Colonic mucosa (tissue), 4 donors: ENCODE measurements around the gene TCTN2. TPM values are rescaled to one million over a fixed set of nuclear protein-coding genes. Genes with fewer than 3 reads are reported as not detected.

Experiments used
- DNase-seq: peaks from one replicate; pipeline ENCODE4 v3.0.0-alpha.2; 2020
- H3K27ac ChIP-seq: fragments of 200-600 bp; one replicate; pipeline ENCODE4 v1.8.0; 2021
- H3K27me3 ChIP-seq: fragments of 200-600 bp; one replicate; pipeline ENCODE4 v1.8.0; 2021
- H3K36me3 ChIP-seq: fragments of 200-600 bp; one replicate; pipeline ENCODE4 v1.8.0; 2021
- H3K4me1 ChIP-seq: fragments of 200-600 bp; one replicate; pipeline ENCODE4 v1.8.0; 2021; ENCODE audit warnings: mild to moderate bottlenecking
- H3K4me3 ChIP-seq: fragments of 200-600 bp; one replicate; pipeline ENCODE4 v1.8.0; 2021
- H3K9ac ChIP-seq, 2 donors: one replicate each; pipeline ENCODE4 v1.7.0; 2013; ENCODE audit warnings: control low read depth in 2 of 2, low read depth in 2 of 2, low read length in 2 of 2
- H3K9me3 ChIP-seq: fragments of 200-600 bp; one replicate; pipeline ENCODE4 v1.8.0; 2021
- intact Hi-C: fragments of 100-400 bp; cut with DNase I; formaldehyde crosslinking; loops from one replicate; pipeline ENCODE4 v1.14.1; 2022
- total RNA-seq, 2 donors: library from RNA; stranded (reverse); fragmentation: NEBNext Ultra II Directional in 1 of 2; extraction: Animal tissue kit (Norgen Biotek cat#: 25700) in 1 of 2; gene quantifications; one replicate each; pipeline ENCODE4 v1.2.1, GENCODE V29; 2021
- TF ChIP-seq, protein P1 (sequence below): fragments of 200-600 bp; IDR thresholded peaks from one replicate; pipeline ENCODE4 v1.8.0; 2022; ENCODE audit warnings: antibody characterized with exemption, mild to moderate bottlenecking
- donor health status: healthy.
- donor health status: DM: no; HTN: no; CAD: no.
- donor health status: DM: no; HTN: no; CAD: no.

Gene TCTN2
- total RNA-seq, 2 donors from 2014 or later = 6.1 to 7.3 TPM

DNA sequence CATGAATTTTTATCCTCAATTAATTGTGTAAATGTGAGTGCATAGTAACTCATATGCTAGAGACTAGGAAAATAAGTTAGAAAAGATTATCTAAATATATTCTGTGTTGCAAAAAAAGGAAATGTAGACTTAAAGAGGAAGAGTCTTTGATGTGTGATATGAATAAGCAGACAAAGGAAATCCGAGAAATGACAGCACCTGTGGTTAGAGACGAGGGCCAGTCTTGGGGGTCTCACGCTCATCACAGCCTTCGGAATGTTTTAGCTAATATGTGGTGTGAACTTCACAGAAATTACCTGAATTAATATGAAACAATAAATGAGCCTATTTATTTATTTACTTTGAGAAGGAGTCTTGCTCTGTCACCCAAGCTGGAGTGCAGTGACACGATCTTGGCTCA, 52.9 kb downstream of the TCTN2 start:
- Histone ChIP-seq H3K4me3 (no peak overlapping the region), H3K4me1 (no peaks in the 10 kb centered on the region), H3K9me3 (no peaks in the 10 kb centered on the region), H3K27ac (no peak overlapping the region), H3K36me3 (peaks cover 6% of the 10 kb centered on the region), H3K27me3 (no peaks in the 10 kb centered on the region), H3K9ac (no peak overlapping the region)
- no peak for DNase-seq
- intact Hi-C loops = no loop called here
- TF ChIP-seq, protein P1, sequence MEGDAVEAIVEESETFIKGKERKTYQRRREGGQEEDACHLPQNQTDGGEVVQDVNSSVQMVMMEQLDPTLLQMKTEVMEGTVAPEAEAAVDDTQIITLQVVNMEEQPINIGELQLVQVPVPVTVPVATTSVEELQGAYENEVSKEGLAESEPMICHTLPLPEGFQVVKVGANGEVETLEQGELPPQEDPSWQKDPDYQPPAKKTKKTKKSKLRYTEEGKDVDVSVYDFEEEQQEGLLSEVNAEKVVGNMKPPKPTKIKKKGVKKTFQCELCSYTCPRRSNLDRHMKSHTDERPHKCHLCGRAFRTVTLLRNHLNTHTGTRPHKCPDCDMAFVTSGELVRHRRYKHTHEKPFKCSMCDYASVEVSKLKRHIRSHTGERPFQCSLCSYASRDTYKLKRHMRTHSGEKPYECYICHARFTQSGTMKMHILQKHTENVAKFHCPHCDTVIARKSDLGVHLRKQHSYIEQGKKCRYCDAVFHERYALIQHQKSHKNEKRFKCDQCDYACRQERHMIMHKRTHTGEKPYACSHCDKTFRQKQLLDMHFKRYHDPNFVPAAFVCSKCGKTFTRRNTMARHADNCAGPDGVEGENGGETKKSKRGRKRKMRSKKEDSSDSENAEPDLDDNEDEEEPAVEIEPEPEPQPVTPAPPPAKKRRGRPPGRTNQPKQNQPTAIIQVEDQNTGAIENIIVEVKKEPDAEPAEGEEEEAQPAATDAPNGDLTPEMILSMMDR = no peak

DNA sequence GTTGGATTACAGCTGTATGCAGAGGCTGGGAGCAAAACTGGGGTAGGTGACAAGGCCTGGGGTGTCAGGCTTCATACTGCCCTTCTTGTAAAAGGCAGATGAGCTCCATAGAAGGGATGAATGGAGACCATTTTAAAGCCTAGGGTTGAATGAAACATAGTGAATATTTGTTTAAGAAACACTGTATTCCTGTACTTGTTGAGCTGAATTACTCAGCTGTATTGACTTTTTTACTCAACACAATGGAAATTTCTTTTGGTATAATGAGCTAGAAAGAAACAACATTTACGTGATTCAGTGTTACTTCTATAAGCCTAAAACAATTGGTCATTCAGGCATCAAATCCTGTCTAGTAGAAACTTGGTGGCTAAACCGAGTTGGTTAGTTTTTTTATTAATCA, 55.3 kb downstream of the TCTN2 start:
- intact Hi-C loops = no loop called here
- no peak overlapping the region for H3K4me3 ChIP-seq
- no peaks in the 10 kb centered on the region for H3K9me3 ChIP-seq
- H3K9ac ChIP-seq = no peak overlapping the region
- H3K36me3 ChIP-seq = peaks cover 6% of the 10 kb centered on the region
- no peak for DNase-seq
- TF ChIP-seq, protein P1 = no peak
- no peaks in the 10 kb centered on the region for H3K4me1 ChIP-seq
- H3K27me3 ChIP-seq = no peaks in the 10 kb centered on the region
- H3K27ac ChIP-seq = no peak overlapping the region

DNA sequence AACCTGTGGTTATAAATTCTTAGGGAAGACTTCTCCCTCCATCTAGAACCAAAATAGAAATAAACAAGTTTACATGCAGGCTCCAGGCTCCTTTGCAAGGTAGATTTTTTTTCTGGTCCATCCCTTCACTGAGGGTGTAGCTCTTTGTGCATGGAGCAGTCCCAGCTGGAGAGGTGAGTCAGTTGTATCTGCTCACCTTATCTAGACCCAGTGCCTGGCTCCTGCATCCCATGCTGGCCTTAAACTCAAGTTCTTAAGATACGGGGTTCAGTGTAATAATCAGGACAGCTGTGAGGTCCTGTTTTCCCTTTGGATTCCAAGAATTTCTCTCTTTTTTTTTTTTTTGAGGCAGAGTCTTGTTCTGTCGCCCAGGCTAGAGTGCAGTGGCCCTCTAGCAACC, 56.0 kb downstream of the TCTN2 start:
- TF ChIP-seq, protein P1 = no peak
- H3K9ac ChIP-seq = no peak overlapping the region
- no peaks in the 10 kb centered on the region for H3K4me1 ChIP-seq
- peaks cover 6% of the 10 kb centered on the region for H3K36me3 ChIP-seq
- intact Hi-C loops = no loop called here
- no peak overlapping the region for H3K4me3 ChIP-seq
- H3K27ac ChIP-seq = no peak overlapping the region
- H3K27me3 ChIP-seq = no peaks in the 10 kb centered on the region
- H3K9me3 ChIP-seq = no peaks in the 10 kb centered on the region
- DNase-seq = no peak

DNA sequence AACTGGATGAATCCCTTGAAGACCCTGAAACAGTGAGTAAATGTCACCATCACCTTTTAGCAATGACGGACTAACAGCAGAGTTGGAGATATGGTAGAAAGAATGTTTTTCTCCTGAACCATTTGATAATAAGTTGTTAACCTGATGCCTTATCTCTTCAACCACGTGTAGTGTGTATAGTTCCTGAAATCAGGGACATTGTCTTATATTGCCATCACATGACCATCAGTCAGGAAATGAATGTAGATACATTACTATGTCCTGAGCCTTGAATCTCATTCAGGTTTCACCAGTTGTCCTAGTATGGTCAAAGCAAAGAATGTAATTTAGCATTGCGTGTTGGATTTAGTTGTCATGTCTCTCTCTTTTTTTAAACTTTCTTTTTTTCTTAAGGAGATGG, 57.0 kb downstream of the TCTN2 start:
- intact Hi-C loops = no loop called here
- TF ChIP-seq, protein P1 = no peak

GRCh38 chr12:123731596-123731995, 60.7 kb downstream of the TCTN2 start:
- TF ChIP-seq, protein P1 = no peak
- H3K9ac ChIP-seq = no peak overlapping the region
- H3K4me3 ChIP-seq = no peak overlapping the region
- intact Hi-C loops = no loop called here
- no peak overlapping the region for H3K27ac ChIP-seq
- no peak for DNase-seq
- H3K36me3 ChIP-seq = no peaks in the 10 kb centered on the region
- no peaks in the 10 kb centered on the region for H3K4me1 ChIP-seq
- no peaks in the 10 kb centered on the region for H3K9me3 ChIP-seq
- no peaks in the 10 kb centered on the region for H3K27me3 ChIP-seq

More for the DNA sequence above, 57.0 kb downstream of the TCTN2 start:
- no peak for DNase-seq
- Histone ChIP-seq H3K9me3 (no peaks in the 10 kb centered on the region), H3K36me3 (peaks cover 6% of the 10 kb centered on the region), H3K4me1 (no peaks in the 10 kb centered on the region), H3K27me3 (no peaks in the 10 kb centered on the region), H3K9ac (no peak overlapping the region), H3K4me3 (no peak overlapping the region), H3K27ac (no peak overlapping the region)

DNA sequence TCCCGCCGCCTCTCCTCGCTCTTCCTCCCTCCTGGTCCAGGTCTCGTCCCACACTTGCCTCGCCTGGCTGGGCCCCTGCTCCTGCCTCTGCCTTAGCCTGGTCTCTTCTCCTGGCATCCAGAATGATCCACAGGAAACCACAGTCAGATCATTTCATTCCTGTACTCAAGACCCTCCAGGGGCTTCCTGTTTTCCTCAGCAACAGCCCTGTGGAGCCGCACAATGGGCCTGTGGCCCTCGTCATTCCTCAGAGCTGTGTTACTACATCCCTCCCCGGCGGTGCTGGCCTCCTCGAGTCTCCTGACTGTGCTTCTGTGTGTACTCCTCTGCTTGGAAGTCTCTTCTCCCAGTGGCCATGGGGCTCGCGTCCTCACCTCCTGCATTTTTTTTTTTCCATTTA, 61.3 kb downstream of the TCTN2 start:
- H3K27me3 ChIP-seq = no peaks in the 10 kb centered on the region
- no peak overlapping the region for H3K27ac ChIP-seq
- TF ChIP-seq, protein P1 = no peak
- H3K36me3 ChIP-seq = no peaks in the 10 kb centered on the region
- no peak for DNase-seq
- intact Hi-C loops = no loop called here
- H3K4me1 ChIP-seq = no peaks in the 10 kb centered on the region
- H3K4me3 ChIP-seq = no peak overlapping the region
- H3K9ac ChIP-seq = no peak overlapping the region
- no peaks in the 10 kb centered on the region for H3K9me3 ChIP-seq
